HCT116 (cell line): ENCODE measurements around the gene PARG. TPM values are rescaled to one million over a fixed set of nuclear protein-coding genes. Genes with fewer than 3 reads are reported as not detected.
"Not testable (repeated sequence)": the region's sequence is repeated elsewhere in the genome, so short reads cannot be mapped to it uniquely, and the experiment has no call there.

Experiments used
- ATAC-seq: fragments of 200-7000 bp; cut with Tn5 transposase; 2 replicates; pipeline ENCODE4 v1.9.1; 2020; ENCODE audit warnings: mild to moderate bottlenecking, moderate library complexity
- Bru-seq: library from RNA; stranded (reverse); fragments of 400-500 nt; gene quantifications from one replicate; lab custom pipeline; 2021; lab: Mats Ljungman, UMichigan
- BruChase-seq, 2 experiments: library from RNA; stranded (reverse); fragments of 400-500 nt; gene quantifications; one replicate each; lab custom pipeline; 2021; lab: Mats Ljungman, UMichigan
- BruUV-seq: library from RNA; stranded (reverse); fragments of 400-500 nt; replicated peaks from 2 replicates; lab custom pipeline; 2021; lab: Mats Ljungman, UMichigan
- CTCF ChIA-PET: fragments of 300-600 bp; sonication (Branson Sonifier 250); formaldehyde crosslinking; loops from one replicate; lab custom pipeline; 2021; ENCODE audit warnings: antibody characterized with exemption; lab: Charles Lee
- POLR2A ChIA-PET: fragments of 300-600, 350-600 bp; sonication (Branson Sonifier 250); formaldehyde crosslinking; loops from one replicate; lab custom pipeline; 2021; ENCODE audit warnings: antibody characterized with exemption; lab: Charles Lee
- RAD21 ChIA-PET, 2 experiments: fragments of 300-600 bp; sonication (Branson Sonifier 250); formaldehyde crosslinking; loops; one replicate each; lab custom pipeline; 2023; ENCODE audit warnings: low total read pairs in 2 of 2; ENCODE audit not compliant: uncharacterized antibody in 2 of 2, unreplicated experiment in 2 of 2, low non-redundant PET in 1 of 2; lab: Charles Lee
- DNase-seq: peaks from one replicate; pipeline ENCODE4 v3.0.0-alpha.2; 2010; ENCODE audit warnings: low read depth, low spot score
- H2AFZ ChIP-seq: fragments of 200-600 bp; shearing (Covaris generic), sonication (generic); 2 replicates; pipeline ENCODE4 v1.6.1; 2017; ENCODE audit warnings: low read depth, mixed run types, mixed read lengths, antibody characterized with exemption, low read length; ENCODE audit not compliant: poor library complexity, severe bottlenecking
- H3K27ac ChIP-seq: 2 replicates; pipeline ENCODE4 v1.5.1; 2012; ENCODE audit warnings: low read depth, low read length
- H3K27me3 ChIP-seq: fragments of 200-600 bp; sonication (generic); 2 replicates; pipeline ENCODE4 v1.6.1; 2016; ENCODE audit warnings: mixed run types, low read length, mixed read lengths; ENCODE audit not compliant: insufficient read depth
- H3K36me3 ChIP-seq, 2 experiments: fragments of 200-500 bp in 1 of 2; fragments of 200-600 bp in 1 of 2; sonication (Bioruptor generic) in 1 of 2; sonication (generic) in 1 of 2; 2 replicates each; pipeline versions ENCODE4 v1.5.1 to v1.6.1; 2014 to 2016; ENCODE audit warnings: low read length in 2 of 2, inconsistent platforms in 1 of 2, mixed read lengths in 1 of 2, mixed run types in 1 of 2; ENCODE audit not compliant: insufficient read depth in 2 of 2, control insufficient read depth in 1 of 2
- H3K4me1 ChIP-seq, 2 experiments: fragments of 200-600 bp in 1 of 2; sonication (generic) in 1 of 2; 2 replicates each; pipeline versions ENCODE4 v1.5.1 to v1.6.1; 2012 to 2017; ENCODE audit warnings: low read length in 2 of 2, inconsistent platforms in 1 of 2, mild to moderate bottlenecking in 1 of 2, mixed read lengths in 1 of 2, mixed run types in 1 of 2, moderate library complexity in 1 of 2; ENCODE audit not compliant: insufficient read depth in 2 of 2, control insufficient read depth in 1 of 2
- H3K4me2 ChIP-seq: fragments of 200-600 bp; sonication (generic); 2 replicates; pipeline ENCODE4 v1.6.1; 2017; ENCODE audit warnings: mixed run types, low read length, mixed read lengths
- H3K4me3 ChIP-seq, 2 experiments: fragments of 200-600 bp in 1 of 2; sonication (generic) in 1 of 2; replicated peaks in 1 of 2; 2 replicates each; pipeline ENCODE4 v1.5.1; 2011 to 2016; ENCODE audit warnings: low read length in 2 of 2, control low read depth in 1 of 2, low read depth in 1 of 2, mild to moderate bottlenecking in 1 of 2, mixed read lengths in 1 of 2, mixed run types in 1 of 2
- H3K79me2 ChIP-seq: fragments of 200-600 bp; sonication (generic); 2 replicates; pipeline ENCODE4 v1.6.1; 2017; ENCODE audit warnings: mild to moderate bottlenecking, mixed run types, low read length, moderate library complexity, mixed read lengths; ENCODE audit not compliant: insufficient read depth
- H3K9ac ChIP-seq: fragments of 200-600 bp; sonication (generic); 2 replicates; pipeline ENCODE4 v1.6.1; 2016; ENCODE audit warnings: low read length, mixed read lengths
- H3K9me2 ChIP-seq: fragments of 200-600 bp; sonication (generic), shearing (Covaris generic); 2 replicates; pipeline ENCODE4 v1.6.1; 2017; ENCODE audit warnings: mixed run types, mild to moderate bottlenecking, moderate library complexity; ENCODE audit not compliant: insufficient read depth
- H3K9me3 ChIP-seq, 2 experiments: fragments of 200-500 bp in 1 of 2; fragments of 200-600 bp in 1 of 2; sonication (Bioruptor generic) in 1 of 2; sonication (generic) in 1 of 2; 2 replicates each; pipeline ENCODE4 v1.6.1; 2014 to 2017; ENCODE audit warnings: low read length in 2 of 2, mixed read lengths in 2 of 2, inconsistent platforms in 1 of 2, low read depth in 1 of 2, mild to moderate bottlenecking in 1 of 2, mixed run types in 1 of 2, moderate library complexity in 1 of 2; ENCODE audit not compliant: control insufficient read depth in 1 of 2, insufficient read depth in 1 of 2
- H4K20me1 ChIP-seq: fragments of 200-600 bp; sonication (generic), shearing (Covaris generic); 2 replicates; pipeline ENCODE4 v1.6.1; 2017; ENCODE audit warnings: mixed run types, mild to moderate bottlenecking, moderate library complexity; ENCODE audit not compliant: insufficient read depth
- ELF1 ChIP-seq: IDR thresholded peaks from 2 replicates; pipeline ENCODE4 v1.6.1; 2012; ENCODE audit warnings: low read depth, borderline replicate concordance
- MAX ChIP-seq: IDR thresholded peaks from 2 replicates; pipeline ENCODE4 v1.6.1; 2012
- POLR2AphosphoS5 ChIP-seq: IDR thresholded peaks from 2 replicates; pipeline ENCODE4 v1.6.1; 2011; ENCODE audit warnings: mild to moderate bottlenecking, low read depth, low read length, moderate library complexity
- SIN3A ChIP-seq: IDR thresholded peaks from 2 replicates; pipeline ENCODE4 v1.6.1; 2012; ENCODE audit warnings: low read depth
- TCF7L2 ChIP-seq: IDR thresholded peaks from 2 replicates; pipeline ENCODE4 v1.7.0; 2011; ENCODE audit warnings: borderline replicate concordance, inconsistent platforms; ENCODE audit not compliant: insufficient read depth, insufficient read length; ENCODE audit errors: extremely low read depth
- YY1 ChIP-seq: IDR thresholded peaks from 2 replicates; pipeline ENCODE4 v1.6.1; 2011; ENCODE audit warnings: low read length, low read depth, moderate library complexity, mild to moderate bottlenecking; ENCODE audit not compliant: insufficient replicate concordance; ENCODE audit errors: extremely low read depth
- ZFX ChIP-seq: fragments of 450-650 bp; IDR thresholded peaks from 2 replicates; pipeline ENCODE4 v1.6.1; 2017
- intact Hi-C: fragments of 100-400 bp; cut with micrococcal nuclease; formaldehyde crosslinking; loops from 2 replicates; pipeline ENCODE4 v1.10.0; 2022
- long read RNA-seq: library from polyadenylated mRNA; unstranded; transcript quantifications from one replicate; pipeline ENCODE4 v2.0.0, GENCODE V29; 2021; ENCODE audit not compliant: unreplicated experiment
- polyA plus RNA-seq: library from polyadenylated mRNA; unstranded; fragments of >200 nt; gene quantifications from 2 replicates; pipeline ENCODE4 v1.2.1, GENCODE V29; 2012; ENCODE audit warnings: missing spikeins
- total RNA-seq: library from RNA; stranded (reverse); gene quantifications from one replicate; pipeline ENCODE4 v1.2.1, GENCODE V29; 2021; ENCODE audit not compliant: unreplicated experiment

PARG gene
- total RNA-seq (30.4 TPM), Bru-seq, nascent RNA (percentile 72 among the genes with signal in this experiment), BruChase-seq, experiment 1, labeled RNA remaining after a 6-hour chase (percentile 67 among the genes with signal in this experiment), BruChase-seq, experiment 2, labeled RNA remaining after a 2-hour chase (percentile 66 among the genes with signal in this experiment)
- 12.5 and 13.8 TPM in 2 replicates for polyA plus RNA-seq
- long read RNA-seq, partial matches to known transcripts: 4 of 89 reads
- long read RNA-seq, other reads (novel, unspliced or antisense): 85 of 89 reads

GRCh38 chr10:49941447-49942338, at the start of gene PARG, which contains the start of gene TIMM23B:
Gene PARG, minus strand, starts transcription at chr10:49942027. Its CDS starts 302 bp downstream, at chr10:49941725.
Gene TIMM23B, plus strand, starts transcription at chr10:49942053. Its CDS starts 142 bp downstream, at chr10:49942195.
- peak within 1 kb of the TSS; percentile 88 for H3K9ac ChIP-seq
- H3K36me3 ChIP-seq, intact Hi-C loops, H3K9me2 ChIP-seq, H3K27me3 ChIP-seq, POLR2A ChIA-PET, H3K9me3 ChIP-seq, H4K20me1 ChIP-seq, H2AFZ ChIP-seq, CTCF ChIA-PET, RAD21 ChIA-PET: not testable (repeated sequence)
- DNase-seq: peak; percentile 66
- peak; percentile 82 for ATAC-seq
- BruUV-seq: TSS peak; percentile 70
- TF ChIP-seq YY1 (peak; percentile 38), POLR2AphosphoS5 (peak; percentile 64), ZFX (peak; percentile 55), ELF1 (peak; percentile 79), MAX (peak; percentile 73), TCF7L2 (peak; percentile 26), SIN3A (peak; percentile 60; the same call in 1 of the 2 replicates)
- TF ChIP-seq, all 23 proteins: peak for 7; not testable (repeated sequence) for 16
- Histone ChIP-seq H3K4me3 (peak within 1 kb of the TSS; percentile 83 to 92), H3K79me2 (peaks cover 61% of the 10 kb centered on the region), H3K27ac (peak within 1 kb of the TSS; percentile 66), H3K4me2 (peak within 1 kb of the TSS; percentile 87)
- not testable (repeated sequence) for H3K4me1 ChIP-seq

GRCh38 chr10:49988376-49988775, 46.5 kb upstream of the PARG start, which contains the start of gene AGAP6:
Gene AGAP6, plus strand, starts transcription at chr10:49988406. Its CDS starts 310 bp downstream, at chr10:49988716.
- H3K27me3 ChIP-seq, H2AFZ ChIP-seq, H3K4me3 ChIP-seq, H3K9ac ChIP-seq, H3K9me2 ChIP-seq, H4K20me1 ChIP-seq, POLR2A ChIA-PET, H3K4me1 ChIP-seq, RAD21 ChIA-PET, ATAC-seq, H3K36me3 ChIP-seq, CTCF ChIA-PET, BruUV-seq, H3K4me2 ChIP-seq, H3K79me2 ChIP-seq, intact Hi-C loops, DNase-seq, H3K9me3 ChIP-seq, H3K27ac ChIP-seq: not testable (repeated sequence)

- RAD21 ChIA-PET, H3K4me3 ChIP-seq, DNase-seq, H3K36me3 ChIP-seq, POLR2A ChIA-PET, H2AFZ ChIP-seq, H3K4me1 ChIP-seq, BruUV-seq, H4K20me1 ChIP-seq, intact Hi-C loops, H3K27ac ChIP-seq, H3K9me2 ChIP-seq, CTCF ChIA-PET, H3K4me2 ChIP-seq, H3K9ac ChIP-seq, H3K79me2 ChIP-seq, H3K9me3 ChIP-seq, H3K27me3 ChIP-seq, ATAC-seq: not testable (repeated sequence)
These were observed 45.4 kb upstream of the PARG start for GRCh38 chr10:49987207-49987606.
